Measurements from ENCODE around the gene CTXND1.

DNA sequence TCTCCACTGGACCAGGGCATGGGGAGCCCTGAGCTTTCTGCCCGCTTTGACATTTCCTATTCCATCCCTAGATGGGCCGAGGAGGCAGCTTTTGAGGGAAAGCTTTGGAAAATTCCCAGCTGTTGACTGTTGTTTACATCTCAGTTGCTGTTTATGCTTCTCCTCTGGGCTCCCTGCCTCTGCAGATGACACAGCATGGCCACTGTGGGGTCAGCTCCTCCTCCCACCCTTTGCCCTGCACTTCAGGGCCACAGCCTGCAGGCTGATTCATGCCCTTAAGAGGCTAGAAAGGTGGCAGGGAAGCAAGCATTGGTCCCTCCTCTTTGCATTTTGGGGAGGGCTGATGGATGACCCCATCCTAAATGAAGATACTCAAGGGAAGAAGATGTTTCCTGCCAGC, 8.5 kb upstream of the CTXND1 start:
- no peak for TF ChIP-seq POLR2A (IDR thresholded peaks at IDR 0.05)
- TF ChIP-seq CTCF (IDR thresholded peaks at IDR 0.05) = no peak
- no peak for TF ChIP-seq EP300 (IDR thresholded peaks at IDR 0.05; ENCODE audit: low read depth)
